ENCODE measurements around the gene SNX13.

Gene SNX13

GRCh38 chr7:17940302-17940883, at the start of gene SNX13:
Gene SNX13, minus strand, starts transcription at chr7:17940494. Its CDS starts 199 bp downstream, at chr7:17940295.
- peak; percentile 93 for DNase-seq

GRCh38 chr7:17989546-17989945, 49.3 kb upstream of the SNX13 start:
- no peak for DNase-seq

GRCh38 chr7:17988858-17989257, 48.6 kb upstream of the SNX13 start:
- no peak for DNase-seq

- DNase-seq, result no peak
These were observed 47.8 kb upstream of the SNX13 start for GRCh38 chr7:17988141-17988540.

- no peak for DNase-seq
These were observed 46.6 kb upstream of the SNX13 start for GRCh38 chr7:17986851-17987250.

GRCh38 chr7:17985473-17986239, 45.4 kb upstream of the SNX13 start:
- no peak for DNase-seq

- no peak for DNase-seq
These were observed 44.0 kb upstream of the SNX13 start for GRCh38 chr7:17984288-17984687.

GRCh38 chr7:17983221-17984062, 43.1 kb upstream of the SNX13 start:
- no peak for DNase-seq

- DNase-seq, result no peak
These were observed 36.7 kb upstream of the SNX13 start for GRCh38 chr7:17976952-17977351.

GRCh38 chr7:17971411-17971810, 31.1 kb upstream of the SNX13 start:
- no peak for DNase-seq

- no peak for DNase-seq
These were observed 28.8 kb upstream of the SNX13 start for GRCh38 chr7:17968791-17969715.

GRCh38 chr7:17966706-17967105, 26.4 kb upstream of the SNX13 start:
- DNase-seq, result no peak

- no peak for DNase-seq
These were observed 25.3 kb upstream of the SNX13 start for GRCh38 chr7:17965603-17966002.

GRCh38 chr7:17963281-17963680, 23.0 kb upstream of the SNX13 start:
- no peak for DNase-seq

- DNase-seq, result no peak
These were observed 22.4 kb upstream of the SNX13 start for GRCh38 chr7:17962652-17963051.

GRCh38 chr7:17957871-17958270, 17.6 kb upstream of the SNX13 start:
- DNase-seq, result no peak

GRCh38 chr7:17952387-17952786, 12.1 kb upstream of the SNX13 start:
- peak; percentile 21 for DNase-seq

GRCh38 chr7:17951742-17952254, 11.5 kb upstream of the SNX13 start:
- peak; percentile 8 for DNase-seq

GRCh38 chr7:17948526-17949238, 8.4 kb upstream of the SNX13 start:
- DNase-seq, result no peak

- DNase-seq, result no peak
These were observed 7.3 kb upstream of the SNX13 start for GRCh38 chr7:17947620-17948019.

GRCh38 chr7:17946591-17946990, 6.3 kb upstream of the SNX13 start:
- DNase-seq, result no peak

- no peak for DNase-seq
These were observed 4.4 kb upstream of the SNX13 start for GRCh38 chr7:17944720-17945119.

All from activated CD4-positive, alpha-beta T cell treated with anti-CD3 and anti-CD28 coated beads for 48 hours (primary cell).